DOHH2 (cell line): ENCODE measurements around the gene HOXA10.

Experiments used
- CTCF ChIP-seq: fragments of 200-600 bp; sonication (generic); IDR thresholded peaks from one replicate; pipeline ENCODE4 v1.5.1; 2014; ENCODE audit warnings: antibody characterized with exemption, mild to moderate bottlenecking, low read depth, low read length; ENCODE audit not compliant: poor library complexity, severe bottlenecking
- EZH2phosphoT487 ChIP-seq: fragments of 200-600 bp; sonication (generic); IDR thresholded peaks from 2 replicates; pipeline ENCODE4 v1.6.1; 2017; ENCODE audit warnings: borderline replicate concordance, mild to moderate bottlenecking, antibody characterized with exemption, low read length, moderate library complexity, mixed read lengths

- TF ChIP-seq CTCF (no peak), EZH2phosphoT487 (0 out of 2 replicates have a peak, but pooled peaks have one; percentile 30)
These were observed 16.3 kb downstream of the HOXA10 start for GRCh38 chr7:27157702-27158431.
